ENCODE results near the gene FAM216A. TPM values are rescaled to one million over a fixed set of nuclear protein-coding genes. Genes with fewer than 3 reads are reported as not detected.

The FAM216A gene
- total RNA-seq, 2 donors from 2014 or later: 17.4 to 41.5 TPM

DNA sequence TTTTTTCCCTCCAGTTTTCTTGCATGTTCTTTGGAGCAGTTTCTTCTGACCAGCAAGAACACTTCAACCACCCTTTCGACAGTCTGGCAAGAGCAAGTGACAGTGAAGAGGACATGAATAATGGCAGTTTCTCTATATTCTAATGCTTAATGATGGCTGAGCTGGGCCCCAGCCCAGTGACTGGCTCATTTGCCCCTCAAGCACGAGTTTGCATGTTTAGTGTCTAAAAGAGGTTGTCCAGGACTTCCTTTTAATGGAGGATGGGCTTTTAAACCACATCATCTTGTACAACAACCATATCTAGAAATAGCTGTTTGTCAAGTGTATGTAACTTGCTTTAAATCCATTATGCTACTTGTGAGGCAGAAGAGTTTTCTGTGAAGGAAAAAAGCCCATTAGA lies 61.9 kb downstream of the FAM216A start:
- H3K9me3 Mint-ChIP-seq: no peaks in the 10 kb centered on the region
- ATAC-seq (no peak), DNase-seq (ENCODE audit: low spot score in 2 of 2) (no peak)
- peaks cover 0 to 44% of the 10 kb centered on the region in 2 donors for H3K36me3 Mint-ChIP-seq
- no peak overlapping the region for H3K27ac Mint-ChIP-seq

DNA sequence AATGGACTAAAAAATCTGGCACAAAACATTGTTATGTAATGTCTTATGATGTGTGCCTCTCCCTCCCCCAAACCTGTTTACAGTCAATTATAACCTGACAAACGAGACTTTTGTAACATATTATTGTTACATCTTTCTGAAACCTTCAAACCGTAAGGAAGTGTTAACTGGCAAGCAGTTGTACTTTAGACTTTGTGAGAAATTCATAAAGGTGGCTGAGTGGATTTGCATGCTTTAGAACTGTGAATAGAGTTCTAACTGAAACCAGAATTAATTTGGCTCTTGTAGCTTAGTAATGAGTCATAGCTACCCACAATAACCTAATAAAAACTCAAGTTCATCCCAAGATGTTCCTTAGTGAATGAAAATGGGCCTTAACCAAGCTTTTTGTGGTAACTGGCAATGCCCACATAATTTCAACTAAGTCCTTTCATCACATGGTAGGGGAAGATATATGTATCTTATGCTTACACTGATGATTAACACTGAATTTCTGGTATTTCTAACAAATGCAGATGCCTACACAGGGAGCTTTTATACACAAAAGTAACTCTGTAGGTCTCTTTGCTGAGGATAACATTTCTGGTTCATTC lies 63.2 kb downstream of the FAM216A start:
- ATAC-seq: peak; percentile 83 to 86
- peaks cover 0 to 50% of the 10 kb centered on the region in 2 donors for H3K36me3 Mint-ChIP-seq
- no peaks in the 10 kb centered on the region for H3K9me3 Mint-ChIP-seq
- DNase-seq (ENCODE audit: low spot score in 2 of 2): no peak
- peak overlapping the region in 1 of 2 donors; percentile 52 for H3K27ac Mint-ChIP-seq

DNA sequence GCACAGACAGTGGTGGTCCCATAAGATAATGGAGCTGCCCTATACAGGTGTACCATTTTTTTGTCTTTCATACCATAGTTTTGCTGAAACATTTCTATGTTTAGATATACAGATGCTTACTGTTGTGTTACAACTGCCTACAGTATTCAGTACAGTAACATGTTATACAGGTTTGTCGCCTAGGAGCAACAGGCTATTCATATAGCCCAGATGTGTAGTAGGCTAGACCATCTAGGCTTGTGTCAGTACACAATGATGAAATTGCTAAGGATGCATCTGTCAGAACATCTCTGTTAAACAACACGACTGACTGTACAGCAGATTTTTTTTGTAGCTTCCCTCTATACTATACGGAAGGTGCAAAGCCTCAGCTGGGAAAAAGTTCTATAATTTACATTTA lies 64.0 kb downstream of the FAM216A start:
- no peak for DNase-seq (ENCODE audit: low spot score in 2 of 2)
- Mint-ChIP-seq H3K36me3 (peaks cover 0 to 52% of the 10 kb centered on the region in 2 donors), H3K27ac (no peak overlapping the region), H3K9me3 (no peaks in the 10 kb centered on the region)
- ATAC-seq: peak in 1 of 2 donors; percentile 19

DNA sequence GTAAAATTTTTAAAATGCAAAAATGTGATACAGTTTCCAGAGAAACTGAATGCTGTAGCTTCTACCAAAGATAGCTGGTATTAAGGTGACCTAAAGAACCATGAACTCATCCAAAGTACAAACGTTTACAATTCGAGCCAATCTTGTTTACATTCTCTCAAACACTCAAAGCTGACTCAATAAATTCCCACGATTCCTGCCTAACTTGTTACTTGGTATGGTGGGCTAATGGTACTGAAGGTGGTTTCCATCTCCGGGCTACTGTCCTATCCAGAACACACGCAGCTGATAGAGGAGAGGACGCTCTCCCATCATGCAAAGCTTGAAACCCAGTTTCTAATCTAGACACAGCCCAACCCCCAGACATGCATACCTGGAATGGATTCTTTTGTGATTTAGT lies 65.0 kb downstream of the FAM216A start:
- no peaks in the 10 kb centered on the region for H3K9me3 Mint-ChIP-seq
- no peak overlapping the region for H3K27ac Mint-ChIP-seq
- no peak for ATAC-seq
- no peak for DNase-seq (ENCODE audit: low spot score in 2 of 2)
- H3K36me3 Mint-ChIP-seq: peaks cover 0 to 53% of the 10 kb centered on the region in 2 donors

DNA sequence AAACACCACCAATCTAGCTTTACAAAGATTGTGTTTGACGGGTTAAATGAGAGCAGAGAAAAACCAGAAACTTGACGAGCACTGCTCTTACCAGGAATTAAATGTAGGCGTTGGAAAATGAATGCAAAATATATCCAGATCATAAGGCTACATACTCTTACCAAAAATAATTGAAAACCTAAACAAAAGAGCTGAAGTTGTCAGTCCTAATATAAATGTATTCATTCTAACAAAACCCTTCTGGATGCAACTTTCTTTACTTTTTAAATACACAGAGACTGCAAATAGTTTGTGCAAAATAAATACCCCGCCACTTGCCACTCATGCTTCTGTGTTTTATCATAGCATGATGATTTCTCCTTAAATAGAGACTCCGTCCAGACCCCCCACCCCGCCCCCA lies 66.2 kb downstream of the FAM216A start:
- Mint-ChIP-seq H3K9me3 (no peaks in the 10 kb centered on the region), H3K27ac (no peak overlapping the region), H3K36me3 (peaks cover 7 to 41% of the 10 kb centered on the region in 2 donors)
- DNase-seq (ENCODE audit: low spot score in 2 of 2) (no peak), ATAC-seq (no peak)

DNA sequence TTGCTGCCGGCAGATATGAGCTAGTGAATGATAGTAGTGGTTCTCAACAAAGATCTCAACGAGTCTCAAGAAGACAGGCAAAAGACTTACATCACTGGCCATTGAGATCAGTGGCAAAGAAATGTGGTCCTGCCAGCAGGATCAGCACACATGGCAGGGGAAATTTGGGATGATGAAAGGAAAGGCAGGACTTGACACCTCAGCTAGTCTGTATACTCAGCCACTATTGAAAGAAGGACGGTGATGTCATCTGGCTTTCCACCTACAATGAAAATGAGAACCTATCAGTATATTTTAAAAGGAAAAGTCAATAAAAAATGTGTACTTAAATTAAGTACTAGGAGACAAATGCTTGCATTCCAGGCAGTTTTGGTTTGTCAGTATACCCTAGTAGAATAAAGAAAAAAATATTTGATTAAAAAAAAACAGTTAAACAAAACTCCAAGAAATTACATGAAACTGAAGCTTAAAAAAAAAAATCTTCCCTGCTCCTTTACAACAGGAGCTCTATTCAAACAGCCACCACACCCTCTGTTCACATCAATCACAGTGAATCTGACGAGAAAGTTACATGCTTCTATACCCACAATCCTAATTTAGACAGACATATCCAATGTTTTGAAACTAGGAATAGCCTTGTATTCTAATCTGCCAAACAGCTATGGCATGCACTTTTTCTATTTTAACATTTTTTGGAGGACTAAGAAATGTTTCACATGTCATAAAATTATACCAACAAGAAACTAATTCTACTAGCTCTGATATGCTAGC lies 68.4 kb downstream of the FAM216A start:
- H3K27ac Mint-ChIP-seq: peak overlapping the region in 1 of 2 donors; percentile 1
- H3K36me3 Mint-ChIP-seq: peaks cover 7 to 24% of the 10 kb centered on the region in 2 donors

DNA sequence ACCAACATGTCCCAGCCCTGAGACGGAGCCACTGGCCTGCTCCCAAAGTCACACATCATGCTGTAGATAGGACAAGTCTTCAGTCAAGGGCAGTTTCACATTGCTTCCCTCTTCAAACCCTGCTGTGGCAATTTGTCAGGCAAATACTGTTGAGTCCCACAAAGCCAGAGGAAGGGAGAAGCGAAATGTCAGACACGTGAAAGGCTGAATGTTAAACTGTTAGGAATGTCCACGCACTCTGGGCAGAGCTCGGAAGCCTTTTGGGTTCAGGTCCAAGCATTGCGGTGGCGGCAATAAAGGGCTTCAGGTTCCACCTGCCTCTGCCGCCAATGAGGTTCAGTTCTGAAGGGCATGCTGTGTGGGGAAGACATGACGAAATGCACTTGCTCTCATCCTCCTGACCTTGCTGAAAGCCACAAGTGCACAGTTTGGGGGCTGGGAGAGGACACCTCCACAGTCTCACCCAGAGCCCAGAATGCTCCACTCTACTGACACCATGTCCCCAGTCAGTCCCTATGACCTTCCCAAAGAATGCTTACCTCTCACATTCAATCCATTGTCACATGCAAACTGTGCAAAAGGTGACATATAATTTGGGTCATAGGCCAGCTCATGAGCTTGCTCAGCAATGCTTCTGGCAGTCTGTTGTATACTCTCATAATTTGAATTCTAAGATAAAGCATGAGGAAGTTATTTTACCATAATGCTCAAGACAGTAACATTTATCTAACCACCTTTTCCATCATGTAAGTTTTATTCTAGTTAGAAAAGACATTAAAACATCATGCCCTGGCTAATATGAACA lies 69.2 kb downstream of the FAM216A start:
- ATAC-seq: no peak
- peaks cover 7 to 25% of the 10 kb centered on the region in 2 donors for H3K36me3 Mint-ChIP-seq
- H3K27ac Mint-ChIP-seq: peak overlapping the region; percentile 28 to 36

More for the DNA sequence above, 68.4 kb downstream of the FAM216A start:
- H3K9me3 Mint-ChIP-seq: no peaks in the 10 kb centered on the region
- ATAC-seq: no peak
- DNase-seq (ENCODE audit: low spot score in 2 of 2): no peak

DNA sequence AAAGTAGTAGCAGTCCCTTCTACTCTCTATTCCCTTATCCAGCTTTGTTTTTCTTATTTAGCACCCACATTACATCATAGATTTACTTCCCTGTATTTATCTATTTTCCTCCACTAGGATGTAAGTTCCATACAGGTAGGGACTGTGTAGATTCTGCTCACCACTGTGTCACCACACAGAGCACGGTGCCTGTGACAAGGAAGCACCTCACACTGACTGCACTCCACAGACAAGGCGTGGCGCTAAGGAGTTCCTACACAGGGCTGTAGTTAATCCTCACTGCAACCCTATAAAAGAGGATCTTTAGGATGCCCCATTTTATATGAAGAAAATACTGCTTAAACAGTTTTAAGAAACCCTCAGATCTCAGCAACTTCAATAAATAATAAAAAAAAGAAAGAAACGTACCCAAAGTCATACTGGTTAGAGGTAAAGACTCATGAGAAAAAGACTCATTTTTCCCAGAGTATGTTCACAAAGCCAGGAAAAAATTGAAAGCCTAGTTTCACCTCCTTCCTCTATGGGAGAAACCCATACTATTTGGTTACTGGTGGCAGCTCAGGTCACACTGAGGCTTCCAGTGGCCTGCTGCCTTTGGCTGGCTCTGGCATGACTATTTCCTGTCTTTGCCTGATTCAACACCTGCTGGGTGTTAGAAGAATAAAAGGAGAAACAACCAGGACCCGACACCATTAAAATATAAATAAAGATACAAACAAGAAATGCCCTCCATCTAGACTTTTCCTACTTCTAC lies 70.4 kb downstream of the FAM216A start:
- ATAC-seq (no peak), DNase-seq (ENCODE audit: low spot score in 2 of 2) (no peak)
- no peaks in the 10 kb centered on the region for H3K9me3 Mint-ChIP-seq
- peaks cover 16 to 36% of the 10 kb centered on the region in 2 donors for H3K36me3 Mint-ChIP-seq
- H3K27ac Mint-ChIP-seq: no peak overlapping the region

More for the DNA sequence above, 69.2 kb downstream of the FAM216A start:
- no peaks in the 10 kb centered on the region for H3K9me3 Mint-ChIP-seq
- no peak for DNase-seq (ENCODE audit: low spot score in 2 of 2)

Other genes starting within 250 kb of the FAM216A start
- gene ATP2A2, start 187.6 kb upstream of the FAM216A start, total RNA-seq: 100 to 1,000 TPM; 121 to 132 TPM
- gene ANAPC7, start 65.1 kb upstream of the FAM216A start, total RNA-seq: 10 to 100 TPM; 63.1 to 64.8 TPM
- gene ARPC3, start 18.5 kb upstream of the FAM216A start, total RNA-seq: 100 to 1,000 TPM; 298 to 315 TPM
- gene GPN3, start 588 bp upstream of the FAM216A start, total RNA-seq: 10 to 100 TPM; 49.9 to 74.0 TPM
- 100 to 1,000 TPM; 113 to 122 TPM for gene VPS29, start 33.3 kb downstream of the FAM216A start, total RNA-seq
- 1 to 10 TPM; 1.9 to 2.0 TPM for gene RAD9B, start 33.5 kb downstream of the FAM216A start, total RNA-seq
- 10 to 100 TPM; 40.4 to 46.7 TPM for gene PPTC7, start 114.5 kb downstream of the FAM216A start, total RNA-seq
- 10 to 100 TPM in 1 of 2 donors, 1 to 10 TPM in 1; 3.3 to 10.4 TPM for gene TCTN1, start 145.3 kb downstream of the FAM216A start, total RNA-seq
- 1 to 10 TPM; 2.8 to 6.3 TPM for gene HVCN1, start 220.3 kb downstream of the FAM216A start, total RNA-seq